D721Med (cell line): ENCODE measurements around the gene TOX2.

Source experiments
- DNase-seq: peaks from one replicate; pipeline ENCODE4 v3.0.0; 2011; ENCODE audit warnings: low spot score; ENCODE audit not compliant: insufficient read length
- FAIRE-seq: peaks from 2 replicates; lab custom pipeline; 2011; peaks lifted over from hg19 to GRCh38; lab: Jason Lieb, UNC
- TF ChIP-seq, protein P1 (sequence below): IDR thresholded peaks from 2 replicates; pipeline ENCODE4 v1.5.1; 2012; ENCODE audit warnings: mild to moderate bottlenecking, control low read depth; ENCODE audit not compliant: insufficient read depth; ENCODE audit errors: missing control alignments

The TOX2 gene

DNA sequence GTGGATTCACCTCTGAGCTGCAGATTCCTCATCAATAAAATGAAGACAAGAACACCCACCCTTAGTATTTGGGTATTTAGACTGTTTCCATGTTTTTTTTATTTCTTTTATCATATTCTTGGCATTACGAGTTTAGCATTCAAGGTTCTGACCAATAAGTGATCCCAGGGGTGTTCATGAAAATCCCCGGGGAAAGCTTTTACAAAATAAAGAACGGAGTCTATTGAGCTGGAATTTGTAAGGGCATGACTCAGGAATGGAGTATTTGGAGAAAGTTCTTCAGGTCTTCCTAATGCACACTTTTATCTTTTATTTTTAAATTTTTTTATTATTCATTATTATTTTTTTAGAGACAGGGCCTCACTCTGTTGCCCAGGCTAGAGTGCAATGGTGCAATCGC is 19.4 kb upstream of the TOX2 start:
- DNase-seq (no peak), FAIRE-seq (no peak)
- TF ChIP-seq, protein P1, sequence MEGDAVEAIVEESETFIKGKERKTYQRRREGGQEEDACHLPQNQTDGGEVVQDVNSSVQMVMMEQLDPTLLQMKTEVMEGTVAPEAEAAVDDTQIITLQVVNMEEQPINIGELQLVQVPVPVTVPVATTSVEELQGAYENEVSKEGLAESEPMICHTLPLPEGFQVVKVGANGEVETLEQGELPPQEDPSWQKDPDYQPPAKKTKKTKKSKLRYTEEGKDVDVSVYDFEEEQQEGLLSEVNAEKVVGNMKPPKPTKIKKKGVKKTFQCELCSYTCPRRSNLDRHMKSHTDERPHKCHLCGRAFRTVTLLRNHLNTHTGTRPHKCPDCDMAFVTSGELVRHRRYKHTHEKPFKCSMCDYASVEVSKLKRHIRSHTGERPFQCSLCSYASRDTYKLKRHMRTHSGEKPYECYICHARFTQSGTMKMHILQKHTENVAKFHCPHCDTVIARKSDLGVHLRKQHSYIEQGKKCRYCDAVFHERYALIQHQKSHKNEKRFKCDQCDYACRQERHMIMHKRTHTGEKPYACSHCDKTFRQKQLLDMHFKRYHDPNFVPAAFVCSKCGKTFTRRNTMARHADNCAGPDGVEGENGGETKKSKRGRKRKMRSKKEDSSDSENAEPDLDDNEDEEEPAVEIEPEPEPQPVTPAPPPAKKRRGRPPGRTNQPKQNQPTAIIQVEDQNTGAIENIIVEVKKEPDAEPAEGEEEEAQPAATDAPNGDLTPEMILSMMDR, result no peak

DNA sequence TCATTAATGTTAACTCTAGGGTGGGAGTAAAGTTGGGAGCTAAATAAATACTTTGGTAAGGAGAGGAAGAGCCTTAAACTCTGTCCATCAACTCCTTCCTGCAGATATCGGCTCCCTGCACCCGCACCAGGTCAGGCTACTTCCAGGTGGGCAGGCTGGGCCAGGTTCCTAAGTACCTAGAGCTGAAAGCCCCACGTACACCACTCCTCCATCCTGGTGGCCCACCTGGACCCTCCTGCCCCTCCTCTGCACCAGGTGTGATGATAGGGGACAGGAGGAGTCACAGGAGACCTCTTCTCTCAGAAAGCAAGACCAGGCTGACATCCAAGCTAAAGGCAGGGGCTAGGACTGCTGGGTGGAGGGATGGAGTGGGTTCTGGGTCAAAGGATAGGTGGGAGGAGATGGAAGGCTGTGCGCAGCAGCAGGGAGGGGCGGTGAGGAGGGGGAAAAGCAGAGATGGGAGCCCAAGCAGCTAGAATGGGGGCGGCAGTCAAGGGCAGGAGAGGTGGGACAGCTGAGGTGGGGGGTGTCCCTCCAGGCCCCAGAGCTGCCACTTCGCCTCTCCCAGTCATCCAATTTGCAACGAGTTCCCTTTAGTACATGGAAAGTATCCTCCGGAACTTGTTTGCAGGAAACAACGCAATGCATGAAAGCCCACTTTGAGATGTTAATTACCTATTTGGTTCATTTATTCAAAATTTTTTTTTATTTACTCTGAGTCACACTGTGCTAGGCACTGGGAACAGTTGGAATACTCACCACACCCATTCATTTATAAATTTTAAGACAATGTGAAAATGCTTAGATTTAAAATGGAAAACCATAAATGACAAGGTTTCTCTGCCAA is 15.2 kb upstream of the TOX2 start:
- TF ChIP-seq, protein P1, result no peak
- DNase-seq (no peak), FAIRE-seq (no peak)

DNA sequence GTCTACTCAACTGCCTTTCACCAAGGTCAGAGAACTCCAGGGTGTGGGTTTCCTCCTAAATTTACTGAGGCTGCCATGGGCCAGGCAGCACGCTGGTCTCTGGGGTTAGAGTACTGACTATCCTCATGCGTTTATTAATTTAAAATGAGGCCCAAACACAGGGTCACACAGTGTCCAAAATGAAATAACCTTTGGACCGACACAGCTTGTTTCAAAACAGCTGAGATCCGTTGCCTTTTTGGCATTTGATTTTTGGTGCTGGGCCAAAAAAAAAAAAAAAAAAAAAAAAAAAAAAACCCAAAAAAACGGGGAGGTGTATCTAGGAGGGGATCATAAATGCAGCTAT is 14.6 kb upstream of the TOX2 start:
- TF ChIP-seq, protein P1, result no peak
- FAIRE-seq (no peak), DNase-seq (no peak)

DNA sequence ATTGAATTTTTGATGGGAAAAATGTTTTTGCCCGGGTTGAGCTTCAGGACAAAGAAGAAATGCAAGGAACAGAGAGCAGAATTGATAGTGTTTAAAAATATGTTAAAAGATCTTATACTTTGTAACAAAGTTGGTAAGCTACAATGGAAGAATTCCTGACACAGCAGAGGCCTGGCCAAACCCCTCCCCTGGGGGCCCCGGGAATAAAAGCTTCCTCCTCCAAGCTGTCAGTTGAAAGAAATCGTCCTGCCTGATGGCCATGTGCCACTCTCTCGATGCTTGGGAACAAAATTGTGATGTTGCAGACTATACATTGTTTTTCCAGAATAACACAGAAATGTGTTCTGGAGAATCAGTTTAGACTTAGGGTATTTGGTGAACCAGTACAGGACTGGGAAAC is 14.2 kb upstream of the TOX2 start:
- no peak for FAIRE-seq
- TF ChIP-seq, protein P1, result no peak
- DNase-seq, result no peak

DNA sequence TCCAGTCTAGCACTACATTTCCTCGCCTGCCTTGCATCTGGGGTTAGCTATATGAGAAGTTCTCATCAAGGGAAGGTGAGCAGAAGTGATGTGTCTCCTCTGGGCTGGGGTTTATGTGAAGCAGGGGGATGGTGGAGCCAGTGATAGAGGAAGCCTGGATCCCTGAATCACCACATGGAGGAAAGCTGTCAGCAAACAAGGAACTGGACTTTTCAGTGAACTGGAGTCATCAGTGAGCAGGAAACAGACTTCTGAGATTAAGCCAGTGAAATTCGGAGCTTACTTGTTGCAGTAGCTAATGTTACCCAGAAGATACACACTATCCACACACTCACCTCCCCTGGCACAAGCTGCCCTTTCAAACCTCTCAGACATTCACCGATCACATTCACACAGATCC is 13.4 kb upstream of the TOX2 start:
- DNase-seq (no peak), FAIRE-seq (no peak)
- TF ChIP-seq, protein P1, result no peak

DNA sequence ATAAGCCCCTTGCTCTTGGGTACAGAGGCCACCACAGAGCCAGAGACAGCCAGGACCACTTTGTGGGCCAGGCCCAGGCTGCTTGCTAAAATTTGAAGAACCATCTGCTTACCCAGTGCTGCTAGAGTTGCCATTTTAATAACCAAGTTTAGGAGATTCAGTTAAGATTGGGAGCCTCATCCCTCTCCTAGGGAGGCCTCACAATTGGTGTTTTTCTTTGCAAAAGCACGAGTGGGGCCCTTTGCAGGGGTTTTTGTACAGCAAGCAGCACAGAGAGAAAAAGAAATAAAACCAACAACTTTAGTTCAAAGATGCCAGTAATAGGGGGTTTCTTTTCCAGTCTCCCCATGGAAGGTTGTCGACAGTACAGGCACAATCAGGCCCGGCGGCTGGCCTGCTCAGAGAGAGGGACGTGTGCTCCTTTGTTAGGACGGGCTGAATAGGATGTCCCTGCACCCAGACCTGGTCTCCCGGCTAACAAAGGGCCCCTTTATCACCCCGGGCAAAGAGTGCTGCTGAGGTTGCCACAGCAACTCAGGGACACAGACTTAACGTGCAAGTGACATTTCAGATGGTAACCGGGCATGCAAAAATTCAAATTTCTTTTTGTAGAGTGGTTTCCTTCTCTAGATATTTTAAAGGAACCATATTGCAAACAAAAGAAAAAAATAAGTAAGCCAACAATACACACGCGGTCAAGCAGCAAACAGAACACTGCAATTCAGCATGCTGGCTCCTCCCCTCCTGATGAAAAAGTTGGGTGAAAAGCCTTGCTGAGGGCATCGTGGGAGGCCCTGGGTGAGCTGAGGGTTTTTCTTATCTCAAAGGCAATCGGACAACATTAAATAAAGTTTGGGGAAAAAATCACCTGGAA is 10.5 kb upstream of the TOX2 start:
- DNase-seq (no peak), FAIRE-seq (no peak)
- TF ChIP-seq, protein P1, result no peak
